Measurements from ENCODE around the gene SLC17A9.

The SLC17A9 gene

GRCh38 chr20:63005365-63005861 is 52.9 kb downstream of the SLC17A9 start:
- no peak for DNase-seq (ENCODE audit: low spot score)

GRCh38 chr20:63005862-63006539 is 53.5 kb downstream of the SLC17A9 start:
- DNase-seq (ENCODE audit: low spot score): no peak

GRCh38 chr20:63006540-63007359 is 54.2 kb downstream of the SLC17A9 start, which contains the start of gene BHLHE23:
Gene BHLHE23, minus strand, starts transcription at chr20:63006964. Its CDS starts 190 bp downstream, at chr20:63006774.
- no peak for DNase-seq (ENCODE audit: low spot score)

- DNase-seq (ENCODE audit: low spot score): no peak
Observed at GRCh38 chr20:63007360-63007645, 54.8 kb downstream of the SLC17A9 start.

GRCh38 chr20:63007646-63008488 is 55.4 kb downstream of the SLC17A9 start:
- DNase-seq (ENCODE audit: low spot score): no peak

- no peak for DNase-seq (ENCODE audit: low spot score)
Observed at GRCh38 chr20:63008541-63009044, 56.1 kb downstream of the SLC17A9 start.

- DNase-seq (ENCODE audit: low spot score): peak; percentile 84
Observed at GRCh38 chr20:63009045-63009961, 56.8 kb downstream of the SLC17A9 start.

- peak; percentile 45 for DNase-seq (ENCODE audit: low spot score)
Observed at GRCh38 chr20:63009988-63010769, 57.7 kb downstream of the SLC17A9 start.

- DNase-seq (ENCODE audit: low spot score): no peak
Observed at GRCh38 chr20:63011798-63012197, 59.3 kb downstream of the SLC17A9 start.

GRCh38 chr20:63013207-63013606 is 60.7 kb downstream of the SLC17A9 start:
- DNase-seq (ENCODE audit: low spot score): no peak

GRCh38 chr20:63014287-63014686 is 61.8 kb downstream of the SLC17A9 start:
- DNase-seq (ENCODE audit: low spot score): no peak

- DNase-seq (ENCODE audit: low spot score): no peak
Observed at GRCh38 chr20:63014710-63015109, 62.2 kb downstream of the SLC17A9 start.

- no peak for DNase-seq (ENCODE audit: low spot score)
Observed at GRCh38 chr20:63015147-63015661, 62.7 kb downstream of the SLC17A9 start.

GRCh38 chr20:63015662-63016361 is 63.3 kb downstream of the SLC17A9 start:
- no peak for DNase-seq (ENCODE audit: low spot score)

- DNase-seq (ENCODE audit: low spot score): no peak
Observed at GRCh38 chr20:63016514-63017075, 64.1 kb downstream of the SLC17A9 start.

- no peak for DNase-seq (ENCODE audit: low spot score)
Observed at GRCh38 chr20:63017076-63017825, 64.7 kb downstream of the SLC17A9 start.

- no peak for DNase-seq (ENCODE audit: low spot score)
Observed at GRCh38 chr20:63017826-63018411, 65.4 kb downstream of the SLC17A9 start.
